HG02884 (cell line): ENCODE data around the gene CASP6.

Experiments used
- ATAC-seq: cut with Tn5 transposase; IDR thresholded peaks from one replicate; pipeline ENCODE4 v1.9.1; 2021; ENCODE audit warnings: mild to moderate bottlenecking, moderate library complexity; ENCODE audit not compliant: unreplicated experiment

Gene CASP6

DNA sequence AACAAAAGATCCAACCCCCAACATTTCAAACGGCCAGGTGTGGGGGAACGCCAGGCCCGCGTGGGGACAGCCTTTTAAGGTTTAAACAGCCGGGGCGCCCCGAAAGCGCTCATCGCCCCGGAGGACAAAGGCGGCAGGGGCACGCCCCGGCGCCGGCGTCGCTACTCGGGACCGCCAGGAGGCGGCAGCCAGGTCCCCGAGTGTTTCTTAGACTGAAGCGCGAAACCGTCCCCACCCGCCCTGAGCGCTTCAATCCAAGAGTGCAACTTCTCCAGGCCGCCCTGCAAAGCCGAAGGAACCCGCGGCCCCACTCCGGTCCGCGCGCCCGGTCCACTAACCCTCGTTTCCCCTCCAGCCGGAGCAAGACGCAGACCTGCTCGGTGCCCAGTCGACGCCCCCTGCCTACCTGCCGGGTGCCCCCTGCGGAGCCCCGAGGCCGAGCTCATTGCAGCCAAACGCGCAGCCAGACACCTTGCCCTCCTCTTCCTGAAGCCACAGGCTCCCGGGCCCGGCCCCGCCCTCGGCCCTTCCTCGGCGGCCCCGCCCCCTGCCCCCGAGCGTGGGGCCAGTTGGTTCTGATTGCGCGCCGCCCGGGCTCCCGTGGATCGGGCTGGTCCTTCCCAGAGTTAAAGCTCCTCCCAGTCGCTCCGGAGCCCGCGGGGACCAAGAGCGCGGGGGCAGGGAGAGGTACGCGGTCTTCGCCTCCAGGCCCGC lies at the start of gene CASP6:
Gene CASP6 (minus strand): TSS at position 496 of the 714 bp plus-strand sequence. CDS start 50 bp downstream, at position 446.
- peak; percentile 67 for ATAC-seq

DNA sequence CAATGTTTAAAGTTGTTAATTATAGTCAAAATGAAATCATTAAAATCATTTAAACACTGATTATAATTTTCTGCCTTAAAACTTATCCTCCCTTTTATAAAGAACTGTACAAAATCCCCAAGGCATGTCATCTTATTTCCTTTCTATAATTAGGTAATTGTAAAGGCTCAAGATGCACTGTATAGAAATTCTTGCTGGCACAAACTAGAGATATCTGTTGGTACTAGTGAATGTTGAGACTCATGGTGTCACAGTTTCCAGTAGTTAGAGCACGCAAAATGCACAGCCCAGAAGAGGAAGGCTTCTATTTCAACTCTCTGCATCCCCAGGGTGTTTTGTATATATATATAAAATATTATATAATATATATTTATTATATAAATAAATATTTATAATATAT lies 49.3 kb upstream of the CASP6 start:
- ATAC-seq, result no peak

DNA sequence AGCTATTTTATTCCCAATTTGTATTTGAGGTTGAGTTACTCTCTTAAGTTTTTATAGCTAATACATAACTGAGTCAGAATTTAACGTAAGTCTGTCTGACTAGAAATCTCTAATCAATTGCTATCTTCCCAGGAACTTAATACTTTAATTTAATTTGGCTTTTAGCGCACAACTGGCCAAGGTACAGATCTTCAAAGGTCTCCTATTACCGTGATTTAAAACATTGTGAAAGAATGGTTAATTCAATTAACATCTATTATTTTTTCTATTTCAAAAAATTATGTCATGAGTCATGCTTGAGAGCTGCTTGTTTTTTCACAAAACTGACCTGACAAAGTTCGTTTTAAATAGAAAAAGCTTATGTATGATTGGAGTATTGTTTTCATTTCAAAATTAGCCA lies 48.6 kb upstream of the CASP6 start:
- no peak for ATAC-seq

- no peak for ATAC-seq
Observed at GRCh38 chr4:109750652-109751244, 47.5 kb upstream of the CASP6 start.

DNA sequence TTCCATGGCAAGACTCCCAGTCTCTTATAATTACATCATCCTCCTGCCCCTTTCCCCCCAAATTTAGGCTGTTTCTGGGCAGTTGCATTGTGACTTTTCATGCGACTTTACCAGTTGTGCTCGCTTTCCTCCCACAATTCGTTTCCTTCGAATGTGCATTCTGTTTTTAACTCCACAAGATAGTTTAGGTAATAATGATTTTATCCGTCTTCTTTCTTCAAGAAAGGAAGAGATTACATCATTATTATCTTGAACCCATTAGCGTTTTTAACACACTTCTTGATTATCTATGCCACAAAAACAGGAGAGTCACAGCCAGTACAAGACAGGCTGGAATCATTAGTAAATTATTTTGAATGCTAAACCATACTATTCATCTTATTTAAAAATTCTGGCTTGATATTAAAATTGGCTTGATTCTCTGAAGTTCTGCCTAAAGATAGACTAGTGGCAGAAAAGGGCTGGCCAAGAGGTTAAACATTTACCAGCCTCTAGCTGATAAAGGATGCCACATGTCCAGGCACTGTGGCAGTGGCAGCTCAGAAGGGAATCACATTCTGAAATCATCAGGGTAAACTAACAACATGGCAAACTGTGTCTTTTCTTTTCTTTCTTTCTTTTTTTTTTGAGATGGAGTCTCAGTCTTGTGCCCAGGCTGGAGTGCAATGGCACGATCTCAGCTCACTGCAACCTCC lies 46.3 kb upstream of the CASP6 start:
- ATAC-seq, result no peak

DNA sequence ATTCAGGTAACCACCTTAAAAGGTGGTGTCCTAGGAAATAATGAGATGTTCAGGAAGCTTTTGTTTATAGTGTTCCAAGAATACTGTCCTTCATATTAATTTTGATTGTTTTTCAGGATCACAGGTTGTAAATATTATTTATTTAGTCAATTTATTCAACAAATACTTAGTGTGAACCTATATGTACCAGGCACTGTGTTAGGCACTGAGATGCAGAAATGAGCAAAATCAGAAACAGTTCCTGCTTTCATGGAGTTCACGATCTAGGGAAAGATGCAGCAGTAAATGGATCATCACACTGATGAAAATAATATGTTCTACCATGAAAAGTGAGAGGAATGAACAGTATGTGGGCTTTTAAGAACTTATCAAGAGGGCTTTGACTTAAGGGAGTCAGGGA lies 44.9 kb upstream of the CASP6 start:
- ATAC-seq, result no peak

DNA sequence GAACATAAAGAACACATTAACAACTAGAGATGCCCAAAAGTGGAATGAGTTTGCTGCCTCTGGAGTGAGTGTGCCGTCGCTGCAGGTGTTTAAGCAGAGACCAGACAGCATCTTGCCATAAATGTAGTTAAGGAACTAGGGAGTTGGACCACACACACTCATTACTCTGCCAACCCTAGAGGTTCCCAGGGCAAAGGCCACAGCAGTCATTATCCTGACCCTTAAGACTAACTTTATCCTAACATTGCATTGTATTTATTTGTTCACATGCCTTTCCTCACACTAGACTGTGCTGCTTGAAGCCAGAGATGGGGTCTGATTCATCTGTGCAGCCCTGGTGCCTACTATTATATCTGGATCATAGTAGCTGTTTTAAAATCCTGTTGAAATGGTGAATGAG lies 43.5 kb upstream of the CASP6 start:
- no peak for ATAC-seq

DNA sequence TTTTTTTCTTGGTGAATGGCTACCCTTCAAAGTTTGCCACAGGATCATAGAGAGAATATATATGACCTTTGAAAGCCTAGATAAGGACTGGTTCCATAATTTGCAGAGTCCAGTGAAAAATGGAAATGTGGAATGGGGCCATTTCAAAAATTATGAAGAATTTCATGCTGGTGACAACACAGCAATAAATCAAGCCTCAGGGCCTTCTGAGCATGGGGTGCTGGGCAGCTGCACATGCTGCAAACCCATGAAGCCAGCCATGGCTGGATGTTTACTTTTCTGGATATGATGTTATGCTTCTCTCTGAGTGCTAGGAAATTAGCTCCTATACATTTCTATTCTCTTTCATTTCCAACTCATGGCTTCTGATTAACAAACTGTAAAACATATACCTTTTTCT lies 42.6 kb upstream of the CASP6 start:
- ATAC-seq, result no peak

- ATAC-seq, result no peak
Observed at GRCh38 chr4:109739547-109739946, 36.3 kb upstream of the CASP6 start.

DNA sequence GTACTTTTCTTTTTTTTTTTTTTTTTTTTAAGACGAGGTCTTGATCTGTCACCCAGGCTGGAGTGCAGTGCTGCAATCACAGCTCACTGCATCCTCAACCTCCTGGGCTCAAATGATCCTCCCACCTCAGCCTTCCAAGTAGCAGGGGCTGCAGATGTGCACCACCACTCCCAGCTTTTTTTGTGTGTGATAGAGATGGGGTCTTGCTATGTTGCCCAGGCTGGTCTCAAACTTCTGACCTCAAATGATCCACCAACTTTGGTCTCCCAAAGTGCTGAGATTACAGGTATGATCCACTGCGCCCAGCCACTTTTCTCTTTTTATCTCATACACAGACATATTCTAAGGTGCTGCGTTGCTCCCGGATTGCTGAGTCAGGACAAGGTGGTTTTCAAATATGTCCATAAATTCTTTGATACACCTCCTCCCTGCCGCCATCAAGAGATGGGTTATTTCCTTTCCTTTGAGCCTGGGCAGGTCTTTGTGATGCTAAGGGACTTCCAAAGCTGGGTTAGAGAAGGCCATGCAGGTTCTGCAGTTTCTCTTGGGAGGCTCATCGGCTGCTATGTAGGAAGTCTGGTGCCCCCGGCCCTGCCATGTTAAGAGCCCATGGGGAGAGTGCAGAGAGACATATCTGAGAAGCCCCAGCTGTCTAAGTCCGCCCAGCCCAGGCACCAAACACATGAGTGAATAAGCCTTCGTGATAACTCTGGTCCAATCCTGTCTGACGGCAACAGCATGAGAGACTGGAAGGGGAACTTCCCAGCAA lies 35.0 kb upstream of the CASP6 start:
- ATAC-seq, result no peak

GRCh38 chr4:109735566-109736365 lies 32.5 kb upstream of the CASP6 start:
- ATAC-seq, result no peak

DNA sequence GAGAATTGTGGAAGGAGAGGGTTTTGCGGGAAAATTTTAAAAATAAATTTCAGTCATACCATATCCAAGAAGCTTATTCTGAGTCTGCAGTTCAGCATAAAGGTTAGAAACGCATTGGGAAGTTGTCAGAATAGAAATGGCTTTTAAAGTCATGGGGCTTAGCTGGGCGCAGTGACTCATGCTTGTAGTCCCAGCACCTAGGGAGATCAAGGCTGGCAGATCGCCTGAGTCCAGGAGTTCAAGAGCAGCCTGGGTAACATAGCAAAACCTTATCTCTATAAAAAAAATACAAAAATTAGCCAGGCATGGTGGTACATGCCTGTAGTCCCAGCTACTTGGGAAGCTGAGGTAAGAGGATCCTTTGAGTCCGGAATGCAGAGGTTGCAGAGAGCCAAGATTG lies 30.5 kb upstream of the CASP6 start:
- no peak for ATAC-seq

DNA sequence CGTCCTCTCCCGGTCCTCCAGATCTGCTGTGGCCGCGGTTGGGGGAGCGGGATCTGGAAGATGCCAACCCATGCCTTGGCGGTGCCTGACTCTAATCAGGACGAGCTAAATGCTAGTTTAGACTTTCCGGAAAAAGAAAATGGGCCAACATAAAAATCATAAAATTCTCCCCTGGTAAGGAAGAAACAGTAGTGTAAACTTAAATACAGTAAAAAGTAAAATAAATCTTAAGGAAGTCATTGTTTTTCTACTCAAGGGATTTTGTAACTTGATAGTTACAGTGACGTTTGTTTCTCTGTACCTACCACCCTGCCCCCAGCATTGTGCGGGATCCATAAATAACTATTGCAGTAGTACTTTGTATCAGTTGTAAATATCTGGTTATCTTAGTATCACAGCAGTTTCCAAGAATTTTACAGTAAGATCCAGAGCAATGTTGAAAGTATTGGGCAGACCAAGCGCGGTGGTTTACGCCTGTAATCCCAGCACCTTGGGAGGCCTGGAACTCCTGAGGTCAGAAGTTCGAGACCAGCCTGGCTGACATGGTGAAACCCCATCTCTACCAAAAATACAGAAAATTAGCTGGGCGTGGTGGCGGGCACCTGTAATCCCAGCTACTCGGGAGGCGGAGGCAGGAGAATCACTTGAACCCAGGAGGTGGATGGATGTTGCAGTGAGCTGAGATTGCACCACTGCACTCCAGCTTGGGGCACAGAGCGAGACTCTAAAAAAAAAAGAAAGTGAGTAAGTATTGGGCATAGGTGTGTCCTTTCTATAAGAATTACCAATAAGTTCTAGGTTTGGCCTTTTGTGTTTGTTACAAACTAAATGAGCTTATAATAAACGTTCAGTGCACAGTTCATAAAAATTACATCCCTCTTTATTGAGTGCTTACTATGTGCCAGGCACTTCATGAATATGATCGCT lies 27.6 kb upstream of the CASP6 start:
- no peak for ATAC-seq

DNA sequence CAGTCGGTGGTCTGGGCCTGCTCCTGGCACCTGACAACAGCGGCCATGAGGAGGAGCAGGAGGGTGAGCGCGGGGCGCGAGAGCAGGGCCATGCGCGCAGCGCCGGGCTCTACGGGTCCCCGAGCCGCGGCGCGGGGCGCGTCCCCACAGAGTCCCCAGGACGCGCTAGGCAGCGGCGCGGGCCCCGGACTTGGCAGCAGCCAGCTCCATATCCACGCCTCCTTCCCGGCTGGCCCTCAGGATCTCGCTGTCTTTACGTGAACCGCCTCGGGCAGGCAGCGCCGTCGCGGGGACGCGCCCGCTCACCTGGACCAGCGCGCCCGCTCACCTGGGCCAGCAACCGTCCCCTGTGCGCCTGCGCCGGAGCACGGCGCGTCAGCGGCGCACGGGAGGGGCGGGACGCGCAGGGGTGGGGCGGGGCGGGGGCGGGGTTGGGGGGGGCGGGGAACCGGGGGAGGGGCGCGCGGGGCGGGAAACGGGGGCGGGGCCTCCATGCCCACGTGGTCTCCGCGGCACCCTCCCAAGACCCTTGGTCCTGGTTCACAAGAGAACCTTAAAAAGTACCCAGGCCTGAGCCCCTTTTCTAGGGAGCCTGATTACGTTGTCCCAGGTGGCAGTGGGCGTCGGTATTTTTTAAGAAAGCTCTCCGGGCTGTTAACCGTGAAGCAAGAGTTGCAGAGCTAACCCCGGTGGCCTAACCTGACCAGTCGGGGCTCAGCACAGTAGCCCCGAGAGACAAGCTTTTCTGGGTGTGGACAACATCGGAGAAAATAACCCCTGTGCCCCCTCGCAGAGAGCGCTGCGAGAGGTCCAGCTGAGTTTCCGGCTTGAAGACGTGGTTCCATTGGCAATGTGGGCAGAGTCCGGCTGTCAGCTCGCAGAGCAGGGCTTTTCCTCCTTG lies 26.7 kb upstream of the CASP6 start, which contains the start of gene PLA2G12A:
Gene PLA2G12A (minus strand): TSS at position 353 of the 901 bp plus-strand sequence. CDS start 261 bp downstream, at position 92.
- peak; percentile 74 for ATAC-seq

DNA sequence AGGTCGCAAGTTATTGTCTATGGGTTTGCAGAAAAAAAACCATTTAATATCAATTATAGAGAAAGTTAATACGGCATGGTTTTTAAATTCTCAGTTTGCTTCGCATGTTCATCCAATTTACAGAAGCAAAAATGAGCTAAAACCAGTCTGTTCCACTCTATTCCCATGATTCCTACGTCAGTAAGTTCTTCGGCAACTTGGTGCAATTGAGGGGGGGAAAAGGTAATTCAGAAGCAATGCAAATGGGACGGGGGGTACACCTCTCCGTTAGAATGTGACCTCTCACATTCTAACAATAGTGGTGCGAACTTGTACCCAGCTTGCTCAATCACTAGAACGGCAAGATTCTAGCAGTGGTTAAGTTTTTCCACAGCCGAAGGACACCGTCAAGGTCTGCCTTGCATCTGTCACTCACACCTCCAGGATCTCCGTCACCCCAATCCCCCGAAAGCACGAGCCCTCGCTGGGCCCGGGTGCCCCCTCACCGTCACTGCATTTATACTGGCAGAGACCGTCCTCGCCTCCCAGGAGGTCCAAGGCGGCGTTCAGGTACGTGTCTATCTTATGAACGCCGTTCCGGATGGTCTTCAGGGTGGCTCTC lies 26.0 kb upstream of the CASP6 start:
- no peak for ATAC-seq

DNA sequence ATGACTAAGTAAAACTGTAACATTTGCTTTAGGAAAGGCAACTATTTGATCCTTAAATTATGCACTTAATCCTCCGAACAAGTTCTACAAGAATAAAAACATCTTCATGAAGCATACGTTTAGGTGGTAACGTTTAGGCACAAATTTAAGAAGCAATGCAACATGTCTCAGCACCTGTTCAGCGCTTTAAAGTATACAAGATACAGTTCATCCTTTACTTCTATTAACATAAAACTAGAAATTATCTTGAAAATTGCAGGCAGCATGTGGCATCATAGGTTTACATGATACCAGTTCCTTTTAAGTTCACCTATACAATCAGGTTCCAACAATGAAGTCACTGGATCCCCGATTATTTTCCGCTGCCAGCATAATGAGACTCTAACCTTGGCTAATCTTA lies 25.1 kb upstream of the CASP6 start:
- ATAC-seq, result no peak

GRCh38 chr4:109723110-109723509 lies 19.9 kb upstream of the CASP6 start:
- ATAC-seq, result no peak

DNA sequence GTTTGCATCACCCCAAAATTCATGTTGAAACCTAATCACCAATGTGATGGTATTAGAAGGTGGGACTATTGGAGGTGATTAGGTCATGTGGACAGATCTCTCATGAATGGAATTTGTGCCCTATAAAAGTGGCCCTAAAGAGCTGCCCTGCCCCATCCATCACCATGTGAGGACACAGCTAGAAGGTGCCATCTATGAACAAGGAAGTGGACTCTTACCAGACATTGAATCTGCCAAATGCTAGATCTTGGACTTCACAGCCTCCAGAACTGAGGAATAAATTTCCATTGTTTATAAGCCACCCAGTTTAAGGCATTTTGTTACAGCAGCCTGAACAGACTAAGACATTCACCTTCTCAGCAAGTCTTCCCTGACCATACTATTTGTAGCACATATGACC lies 19.1 kb upstream of the CASP6 start:
- ATAC-seq, result no peak
